LNCAP (cell line): Measurements from ENCODE around the gene IL19.

ENCODE experiments used
- TF ChIP-seq, protein P1 (sequence below): fragments of 450-650 bp; IDR thresholded peaks from 2 replicates; pipeline ENCODE4 v1.5.1; 2017; ENCODE audit warnings: mild to moderate bottlenecking

Gene IL19

DNA sequence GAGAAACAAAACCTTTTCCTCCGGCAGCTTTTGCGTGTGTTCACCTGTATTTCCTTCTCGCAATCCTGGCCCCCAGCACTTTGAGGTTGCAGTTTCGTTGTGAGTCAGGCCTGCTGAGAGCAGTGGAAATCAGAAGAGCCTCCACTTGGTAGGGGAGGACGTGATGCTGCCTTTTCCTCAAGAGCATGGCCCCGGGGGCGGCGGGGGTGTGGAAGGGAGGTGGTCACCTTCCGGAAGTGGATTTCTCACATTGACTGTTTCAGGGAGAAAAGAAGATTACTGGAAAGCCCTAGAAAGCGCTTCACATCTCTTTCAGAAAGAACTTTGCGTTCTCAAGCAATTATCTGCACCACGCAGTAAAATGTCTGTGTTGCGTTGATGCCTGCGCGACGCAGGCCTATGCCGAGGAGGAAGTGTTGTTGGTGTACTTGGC lies 13.9 kb downstream of the IL19 start:
- TF ChIP-seq, protein P1, sequence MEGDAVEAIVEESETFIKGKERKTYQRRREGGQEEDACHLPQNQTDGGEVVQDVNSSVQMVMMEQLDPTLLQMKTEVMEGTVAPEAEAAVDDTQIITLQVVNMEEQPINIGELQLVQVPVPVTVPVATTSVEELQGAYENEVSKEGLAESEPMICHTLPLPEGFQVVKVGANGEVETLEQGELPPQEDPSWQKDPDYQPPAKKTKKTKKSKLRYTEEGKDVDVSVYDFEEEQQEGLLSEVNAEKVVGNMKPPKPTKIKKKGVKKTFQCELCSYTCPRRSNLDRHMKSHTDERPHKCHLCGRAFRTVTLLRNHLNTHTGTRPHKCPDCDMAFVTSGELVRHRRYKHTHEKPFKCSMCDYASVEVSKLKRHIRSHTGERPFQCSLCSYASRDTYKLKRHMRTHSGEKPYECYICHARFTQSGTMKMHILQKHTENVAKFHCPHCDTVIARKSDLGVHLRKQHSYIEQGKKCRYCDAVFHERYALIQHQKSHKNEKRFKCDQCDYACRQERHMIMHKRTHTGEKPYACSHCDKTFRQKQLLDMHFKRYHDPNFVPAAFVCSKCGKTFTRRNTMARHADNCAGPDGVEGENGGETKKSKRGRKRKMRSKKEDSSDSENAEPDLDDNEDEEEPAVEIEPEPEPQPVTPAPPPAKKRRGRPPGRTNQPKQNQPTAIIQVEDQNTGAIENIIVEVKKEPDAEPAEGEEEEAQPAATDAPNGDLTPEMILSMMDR, result no peak

DNA sequence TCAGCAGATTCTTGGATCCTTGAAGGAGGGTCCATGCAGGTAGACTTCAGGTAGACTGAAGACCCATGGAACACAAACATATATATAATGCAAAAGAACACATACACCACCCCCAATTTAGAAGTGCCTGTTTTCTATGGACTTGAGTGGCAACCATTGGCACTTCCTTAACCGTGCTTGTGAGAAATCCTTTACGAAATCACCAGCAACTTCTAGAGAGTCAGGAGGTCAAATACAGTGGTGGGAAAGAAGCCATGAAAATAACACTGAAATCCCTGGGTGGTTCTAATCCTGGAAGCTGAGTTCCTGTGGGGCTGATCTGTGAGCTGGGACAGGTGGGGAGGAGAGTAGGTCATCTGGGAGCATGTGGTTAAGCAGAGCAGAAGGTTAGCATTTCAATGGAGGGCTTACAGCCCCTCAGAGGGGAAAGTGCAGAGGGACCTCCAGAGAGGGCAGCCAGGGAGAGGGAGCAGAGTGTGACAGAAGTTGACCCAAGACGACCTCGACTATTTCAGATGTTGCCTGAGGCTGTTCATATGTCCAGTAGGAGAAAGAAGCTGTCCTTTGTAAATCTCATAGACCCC lies 14.7 kb downstream of the IL19 start:
- TF ChIP-seq, protein P1, result no peak

GRCh38 chr1:206786212-206786886 lies 15.8 kb downstream of the IL19 start:
- TF ChIP-seq, protein P1, result no peak

- TF ChIP-seq, protein P1, result no peak
Observed at GRCh38 chr1:206787891-206788290, 17.3 kb downstream of the IL19 start.

- TF ChIP-seq, protein P1, result no peak
Observed at GRCh38 chr1:206788487-206789050, 18.0 kb downstream of the IL19 start.

- TF ChIP-seq, protein P1, result no peak
Observed at GRCh38 chr1:206790502-206791250, 20.1 kb downstream of the IL19 start.

DNA sequence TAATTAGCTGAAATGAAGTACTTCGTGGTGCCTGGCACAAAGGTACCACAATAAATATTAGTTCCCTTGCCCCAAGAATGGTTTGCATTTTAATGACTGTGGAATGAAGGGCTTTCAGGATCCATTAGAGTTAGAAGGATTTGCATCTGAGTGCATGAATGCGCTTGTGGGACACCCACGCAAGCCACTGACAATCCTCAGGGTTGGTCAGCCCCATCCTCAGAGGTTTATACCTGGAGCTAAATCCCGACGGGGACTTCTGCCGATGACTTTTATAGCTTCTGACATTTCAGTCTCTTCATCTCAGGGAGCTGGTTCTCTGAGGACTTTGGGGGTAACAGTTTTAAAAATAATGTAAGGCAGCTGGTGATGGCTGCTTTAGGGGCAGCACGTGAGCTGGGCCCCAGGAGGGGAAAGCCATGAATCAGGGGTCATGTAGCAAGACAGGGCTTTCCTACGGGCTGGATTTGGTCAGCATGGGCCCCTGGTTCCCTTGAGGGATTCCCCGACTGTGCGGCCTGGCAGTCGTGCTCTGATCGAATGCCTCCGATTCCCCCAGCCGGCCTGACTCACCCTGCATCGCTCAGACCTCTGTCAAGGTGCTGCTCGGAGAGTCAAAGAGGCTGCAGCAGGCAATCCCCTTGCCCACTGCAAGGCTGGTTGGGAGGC lies 22.5 kb downstream of the IL19 start:
- TF ChIP-seq, protein P1, result no peak
